ENCODE data around the gene NKPD1. TPM values are rescaled to one million over a fixed set of nuclear protein-coding genes. Genes with fewer than 3 reads are reported as not detected.

Gene NKPD1
- total and polyA plus RNA-seq, 2 experiments from 2014 or later: 0.24 to 1.3 TPM

GRCh38 chr19:45172173-45172572 lies 11.4 kb upstream of the NKPD1 start:
- DNase-seq (ENCODE audit: low spot score) (no peak), ATAC-seq (no peak)
- Histone ChIP-seq H2AFZ (no peak overlapping the region), H3K79me2 (replicated peaks; ENCODE audit: insufficient read depth) (peaks cover 1% of the 10 kb centered on the region), H3K27me3 (ENCODE audit: insufficient read depth) (no peaks in the 10 kb centered on the region), H3K4me2 (no peak overlapping the region), H3K36me3 (ENCODE audit: insufficient read depth) (no peaks in the 10 kb centered on the region), H4K20me1 (replicated peaks; ENCODE audit: insufficient read depth) (no peaks in the 10 kb centered on the region; the same call in 1 of the 2 replicates), H3K4me1 (ENCODE audit: insufficient read depth) (0 out of 2 replicates have a peak, but pooled peaks cover under 1% of the 10 kb centered on the region), H3K27ac (ENCODE audit: low read depth) (no peak overlapping the region), H3K4me3 (no peak overlapping the region), H3K9me2 (ENCODE audit: insufficient read depth) (no peaks in the 10 kb centered on the region), H3F3A (replicated peaks; ENCODE audit: low read depth) (no peaks in the 10 kb centered on the region)
- H3K4me1 Mint-ChIP-seq: peaks cover under 1% of the 10 kb centered on the region; the same call in 2 of the 3 replicates
- H3K27ac Mint-ChIP-seq: no peak overlapping the region
- H3K9me3 Mint-ChIP-seq: no peaks in the 10 kb centered on the region
- H3K27me3 Mint-ChIP-seq (ENCODE audit: insufficient read depth, low read depth, poor library complexity): peaks cover 6% of the 10 kb centered on the region
- no peak overlapping the region for H3K4me3 Mint-ChIP-seq
- no peaks in the 10 kb centered on the region; the same call in 2 of the 3 replicates for H3K36me3 Mint-ChIP-seq (ENCODE audit: low read depth)
- no peak for TF ChIP-seq ETS1 (IDR thresholded peaks at IDR 0.05)
- TF ChIP-seq REST (IDR thresholded peaks at IDR 0.05; ENCODE audit: unreplicated experiment): no peak
- no peak for TF ChIP-seq ZNF114 (CRISPR knock-in tag; IDR thresholded peaks at IDR 0.05)
- no peak for TF ChIP-seq EZH2phosphoT487 (IDR thresholded peaks at IDR 0.05; ENCODE audit: unreplicated experiment)
- no peak for TF ChIP-seq ZNF331 (CRISPR knock-in tag; IDR thresholded peaks at IDR 0.05; ENCODE audit: low read depth)
- no peak for TF ChIP-seq POLR2AphosphoS5 (IDR thresholded peaks at IDR 0.05; ENCODE audit: low read depth)
- no peak for TF ChIP-seq JUNB (IDR thresholded peaks at IDR 0.05; ENCODE audit: unreplicated experiment)
- TF ChIP-seq EZH2 (IDR thresholded peaks at IDR 0.05; ENCODE audit: low read depth, unreplicated experiment): no peak
- TF ChIP-seq CTCF (conservative IDR thresholded peaks at IDR 0.05; ENCODE audit: low read depth in 2 of 2): no peak
- no peak for TF ChIP-seq STAT1 (IDR thresholded peaks at IDR 0.05; ENCODE audit: unreplicated experiment)
